Activated CD8-positive, alpha-beta memory T cell treated with anti-CD3 and anti-CD28 coated beads for 48 hours (primary cell): ENCODE data around the gene TOPAZ1.
"Not testable (repeated sequence)": the region's sequence is repeated elsewhere in the genome, so short reads cannot be mapped to it uniquely, and the experiment has no call there.

Experiments used
- DNase-seq, 3 experiments: peaks; one replicate each; pipeline ENCODE4 v3.0.0-alpha.2; 2020; ENCODE audit warnings: low read depth in 2 of 3, low spot score in 2 of 3

Gene TOPAZ1

DNA sequence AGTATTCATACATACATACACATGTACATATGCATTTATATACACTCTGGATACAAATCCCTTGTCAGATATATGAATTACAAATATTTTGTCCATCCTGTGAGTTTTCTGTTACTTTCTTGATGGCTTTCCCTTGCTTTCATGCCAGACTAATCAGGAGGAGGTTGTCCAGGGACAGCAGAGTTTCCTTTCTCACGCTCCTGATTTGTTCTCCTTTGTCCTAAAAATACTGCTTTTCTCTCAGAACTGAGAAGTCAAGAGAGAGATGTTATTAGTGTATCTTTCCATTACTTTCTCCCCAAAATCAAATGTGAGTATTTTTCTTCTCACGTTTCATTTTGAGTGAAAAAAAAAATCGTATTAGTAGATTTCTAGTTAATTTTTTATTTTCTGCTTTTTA, 84.8 kb downstream of the TOPAZ1 start:
- DNase-seq, result no peak

DNA sequence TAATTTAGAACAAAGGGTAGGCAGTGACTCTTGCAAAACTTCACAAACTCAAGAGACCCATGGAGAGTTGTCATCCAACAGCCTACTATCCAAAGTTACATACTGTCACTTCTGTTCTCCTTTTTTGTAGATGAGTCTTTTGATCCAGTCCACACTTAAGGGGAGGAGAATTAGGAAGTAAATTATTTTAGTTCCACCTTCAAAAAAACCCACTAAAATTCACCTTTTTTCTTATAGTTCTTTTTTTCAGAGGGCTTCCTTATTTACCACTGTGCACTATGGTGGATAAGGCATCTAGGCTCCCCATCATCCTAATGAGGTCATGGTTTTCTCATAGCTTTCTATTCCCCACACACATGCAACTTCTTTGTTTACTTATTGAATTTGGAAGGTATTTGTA, 88.3 kb downstream of the TOPAZ1 start:
- DNase-seq, result no peak

DNA sequence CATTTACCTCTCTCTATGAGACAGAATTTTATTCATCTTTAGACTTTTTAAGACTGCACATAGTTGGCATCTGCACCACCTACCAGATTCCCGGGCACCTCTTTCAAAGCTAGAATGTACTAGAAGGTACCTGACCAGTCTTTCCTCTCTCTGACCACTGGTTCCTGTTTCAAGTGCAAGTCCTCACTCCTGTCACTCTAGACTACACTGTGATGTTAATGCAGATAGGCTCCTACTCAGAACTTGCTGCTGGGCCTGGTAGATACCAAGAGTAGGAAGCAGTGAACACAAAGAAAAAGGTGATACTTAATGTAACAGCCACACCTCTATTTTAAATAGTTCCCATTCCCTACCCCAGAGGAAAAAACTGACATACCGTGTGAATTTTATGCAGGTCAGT, 88.8 kb downstream of the TOPAZ1 start:
- no peak for DNase-seq

DNA sequence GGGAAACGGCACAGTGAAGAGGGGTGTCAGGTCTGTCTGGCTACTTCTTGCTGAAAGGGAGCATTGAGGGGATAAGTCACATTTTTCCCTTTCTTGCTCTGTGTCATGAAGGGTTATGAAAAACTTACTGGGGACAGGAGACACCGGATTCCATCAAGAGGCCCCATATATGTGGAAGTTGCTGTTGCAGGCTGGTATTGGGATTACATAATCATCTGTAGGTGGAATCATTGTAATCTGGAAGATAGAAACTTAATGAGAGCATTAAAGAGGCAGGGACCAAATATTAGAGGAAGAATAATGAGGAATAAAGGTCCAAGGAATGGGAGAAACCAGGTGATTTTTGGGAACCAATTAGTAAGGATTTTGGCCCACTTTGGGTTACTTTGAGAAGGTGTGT, 92.6 kb downstream of the TOPAZ1 start:
- no peak for DNase-seq

DNA sequence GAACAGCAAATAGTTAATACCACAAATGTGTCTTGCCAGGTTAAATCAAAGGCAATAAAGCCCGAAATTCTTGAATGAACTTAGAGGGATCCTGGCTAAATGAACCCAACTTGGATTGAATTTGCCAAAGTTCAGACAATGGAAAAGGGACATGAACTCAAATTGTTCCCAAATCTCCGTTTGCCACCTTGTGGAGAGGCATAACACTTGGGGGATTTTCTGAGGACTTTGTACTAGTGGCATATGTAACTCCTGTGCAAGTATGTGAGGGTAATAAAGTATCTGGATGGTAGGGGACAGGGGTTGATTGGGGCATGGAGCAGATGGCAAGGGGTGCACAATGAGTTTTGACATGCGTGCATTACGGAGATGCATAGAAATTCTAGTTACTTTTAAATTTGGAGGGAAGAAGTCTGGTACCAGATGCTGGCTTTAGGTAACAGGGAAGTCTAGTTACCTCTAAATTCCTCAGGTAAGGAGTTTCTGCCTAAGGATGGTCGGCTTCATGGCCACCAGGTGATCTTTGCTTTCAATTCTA, 95.6 kb downstream of the TOPAZ1 start:
- DNase-seq, result no peak

DNA sequence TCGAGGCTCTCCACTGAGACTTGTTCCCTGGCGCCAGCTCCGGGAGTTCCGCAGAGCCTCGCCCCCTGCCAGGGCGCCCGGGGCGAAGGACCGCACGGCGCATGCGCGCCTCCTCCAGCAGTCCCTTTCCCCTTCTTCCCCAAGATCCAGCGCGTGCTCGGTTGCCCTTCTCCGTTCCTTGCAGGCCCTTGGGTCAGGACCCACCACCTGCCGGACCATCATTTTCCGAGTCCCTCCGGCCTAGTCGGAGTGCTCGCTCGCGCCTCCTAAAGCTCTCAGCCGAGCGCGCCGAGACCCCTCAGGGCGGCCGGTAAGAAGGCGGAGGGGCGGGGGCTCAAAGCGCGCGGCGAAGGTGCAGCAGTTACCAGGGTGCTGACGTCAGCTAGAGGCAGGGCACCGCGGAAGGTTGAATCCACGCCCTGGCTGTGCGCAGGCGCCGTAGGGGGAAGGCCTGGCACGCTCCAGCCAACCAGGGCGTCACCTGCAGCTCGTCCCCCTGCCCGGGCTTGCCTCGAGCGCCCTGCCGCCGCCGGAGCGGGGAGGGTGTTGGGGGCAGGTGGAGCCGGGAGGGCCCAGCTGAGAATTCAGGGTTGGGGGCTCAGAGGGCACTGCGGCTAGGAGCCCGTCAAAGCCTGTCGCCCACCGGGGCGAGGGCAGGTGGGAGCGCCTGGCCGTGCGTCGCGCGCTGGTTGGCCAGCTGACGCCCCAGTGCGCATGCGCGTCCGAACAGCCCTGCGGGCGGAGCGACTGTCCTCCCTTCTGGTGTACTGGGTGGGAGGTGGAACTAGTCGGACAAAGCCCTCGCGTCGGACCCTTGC, 96.5 kb downstream of the TOPAZ1 start, which contains the start of gene TCAIM:
TSS of gene TCAIM (plus strand) at position 757 of the 818 bp plus-strand sequence. CDS start 16,017 bp downstream, outside the sequence.
- peak; percentile 86 to 97 (median 92) for DNase-seq

DNA sequence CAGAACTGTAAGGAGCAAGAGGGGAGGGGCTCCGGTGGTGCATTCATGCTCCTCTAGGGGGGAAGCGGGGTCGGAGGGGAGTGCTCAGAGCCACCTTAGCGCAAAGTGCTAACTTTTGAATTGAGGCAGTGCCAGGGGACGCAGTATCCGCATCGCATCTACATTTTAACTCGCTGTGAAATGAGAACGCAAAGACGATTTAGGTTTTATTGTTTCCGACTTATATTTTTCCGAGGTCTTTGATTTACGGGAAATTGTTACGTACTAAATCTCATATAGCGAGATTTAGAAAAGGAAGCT, 97.1 kb downstream of the TOPAZ1 start:
- no peak for DNase-seq

DNA sequence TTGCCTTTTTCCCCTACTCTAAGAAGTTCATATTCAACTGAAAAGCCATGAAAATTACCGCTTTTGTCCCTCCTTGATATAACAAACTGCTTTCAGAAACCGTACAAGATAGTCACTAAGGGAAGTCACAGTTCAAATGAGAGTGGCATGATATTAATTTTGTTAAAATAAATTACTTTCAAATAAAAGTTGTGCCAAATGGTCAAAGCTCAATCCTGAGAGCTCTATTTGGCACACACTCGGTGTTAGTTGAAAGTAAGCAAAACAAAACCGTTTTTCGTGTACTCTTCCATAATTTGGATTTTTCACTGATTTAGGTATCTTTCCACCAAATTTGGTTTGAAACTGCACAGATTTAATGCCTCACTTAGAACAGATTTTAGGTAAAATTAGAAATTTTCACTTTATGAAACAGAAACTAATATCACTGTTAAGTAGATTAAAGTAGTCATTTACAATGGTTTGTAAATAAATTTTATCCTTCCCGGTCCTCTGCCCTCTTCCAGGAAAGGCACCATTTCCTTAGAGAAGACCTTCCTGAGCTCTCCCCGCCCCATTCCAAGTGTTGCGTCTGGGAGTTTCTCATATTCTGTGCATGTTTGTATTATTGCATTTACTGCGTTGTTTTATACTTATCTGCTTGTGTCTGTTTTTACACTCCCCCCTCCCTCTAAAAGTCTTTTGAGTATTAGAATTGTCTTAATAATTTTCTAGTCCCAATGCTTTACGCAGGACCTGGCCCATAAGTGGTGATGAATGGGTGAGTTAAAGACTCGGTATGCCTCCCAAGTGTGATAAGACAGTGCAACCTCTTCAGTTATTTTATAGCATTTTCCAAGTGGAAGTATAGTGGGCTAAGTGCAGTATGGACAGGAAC, 97.7 kb downstream of the TOPAZ1 start:
- DNase-seq, result no peak

DNA sequence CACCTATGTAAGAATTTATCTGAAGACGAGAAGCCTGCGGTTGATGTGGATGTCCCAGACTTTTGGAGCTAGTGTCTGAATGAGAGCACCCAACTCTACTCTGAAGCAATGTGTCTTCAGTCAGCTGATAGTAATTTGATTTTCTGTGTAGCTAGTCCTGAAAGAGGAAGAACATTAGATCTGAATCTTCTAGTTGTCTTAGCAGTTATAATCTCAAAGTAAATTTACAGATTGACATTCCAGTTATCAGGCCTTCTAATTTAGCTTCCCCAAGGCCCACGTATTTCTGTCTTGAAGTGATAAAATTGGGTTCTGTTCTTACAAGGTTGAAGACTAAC, 98.3 kb downstream of the TOPAZ1 start:
- no peak for DNase-seq

DNA sequence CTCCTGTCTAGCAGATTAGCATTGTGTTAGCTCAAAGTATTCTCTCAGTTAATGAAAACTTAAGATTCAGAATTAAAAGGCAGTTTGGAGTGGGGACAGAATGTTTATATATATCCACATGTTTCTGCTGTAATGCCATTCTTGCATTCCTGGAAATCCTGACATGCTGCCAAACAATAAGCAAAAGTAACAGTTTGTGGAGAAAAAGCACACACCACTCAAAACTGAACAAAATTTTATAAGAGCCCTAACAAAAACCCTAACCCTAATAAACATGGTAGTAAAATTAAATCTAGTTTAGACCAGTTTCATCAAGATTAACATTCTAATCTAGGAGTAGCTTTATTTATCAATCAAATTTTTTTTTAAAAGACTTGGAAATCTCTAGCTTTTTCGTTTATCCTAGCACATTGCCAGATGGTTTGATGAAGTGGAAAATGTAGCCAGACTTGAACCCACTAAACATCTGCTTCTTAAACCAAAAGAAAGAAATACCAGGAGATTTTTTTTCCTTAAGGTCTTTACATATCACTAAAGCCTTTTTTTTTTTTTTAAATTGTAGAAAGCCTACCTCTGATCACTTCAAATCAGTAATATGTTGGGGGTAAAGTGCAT, 100.6 kb downstream of the TOPAZ1 start:
- DNase-seq, result no peak

DNA sequence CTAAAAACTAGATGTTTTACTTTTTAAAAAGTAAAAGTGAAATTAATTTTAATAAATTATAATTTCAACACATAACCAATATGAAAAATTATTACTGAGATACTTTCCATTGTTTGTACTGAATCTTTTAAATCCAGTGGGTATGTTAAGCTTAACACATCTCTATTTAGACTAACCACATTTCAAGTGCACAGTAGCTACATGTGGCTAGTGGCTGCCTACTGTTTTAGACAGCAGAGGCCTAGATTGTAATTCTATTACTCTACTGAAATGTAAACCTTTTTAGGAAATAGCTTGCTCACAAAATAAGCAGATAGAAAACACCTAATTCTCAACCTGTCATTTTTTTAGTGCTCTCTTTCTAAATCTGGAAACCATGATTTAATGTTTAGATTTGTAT, 101.7 kb downstream of the TOPAZ1 start:
- DNase-seq, result no peak

DNA sequence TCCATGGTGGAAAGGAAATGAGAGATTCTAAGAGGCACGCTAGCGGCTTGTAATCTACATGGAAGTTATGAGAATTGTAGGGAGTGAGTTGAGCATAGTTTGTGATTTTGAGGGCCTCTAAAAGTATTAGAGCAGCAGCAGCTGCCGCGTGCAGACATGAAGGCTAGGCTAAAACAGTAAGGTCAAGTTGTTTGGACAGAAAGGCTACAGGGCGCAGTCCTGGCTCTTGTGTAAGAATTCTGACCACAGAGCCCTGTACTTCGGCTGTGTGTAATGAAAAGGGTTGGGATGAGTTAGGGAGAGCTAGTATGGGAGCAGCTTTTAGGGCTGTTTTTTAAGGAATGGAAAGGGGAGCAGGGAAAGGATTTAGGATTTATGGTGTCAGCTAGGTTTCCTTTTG, 104.9 kb downstream of the TOPAZ1 start:
- DNase-seq, result not testable (repeated sequence)

DNA sequence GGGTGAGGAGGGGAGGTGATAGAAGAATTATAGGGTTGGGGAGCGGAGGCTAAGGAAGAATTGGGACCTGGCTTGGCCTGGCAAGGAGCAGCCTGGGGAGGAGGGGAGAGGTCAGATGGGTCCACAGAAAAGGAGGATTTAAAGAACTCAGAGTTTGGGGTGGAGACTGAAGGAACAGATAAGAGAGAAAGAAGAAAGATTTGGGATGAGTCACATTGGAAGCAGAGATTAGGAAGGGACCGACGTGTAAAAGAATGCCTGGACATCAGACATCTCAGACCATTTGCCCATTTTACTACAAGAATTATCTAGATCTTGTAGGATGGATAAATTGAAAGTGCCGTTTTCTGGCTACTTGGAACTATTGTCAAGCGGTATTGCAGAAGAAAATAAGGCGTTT, 107.3 kb downstream of the TOPAZ1 start:
- DNase-seq, result no peak

DNA sequence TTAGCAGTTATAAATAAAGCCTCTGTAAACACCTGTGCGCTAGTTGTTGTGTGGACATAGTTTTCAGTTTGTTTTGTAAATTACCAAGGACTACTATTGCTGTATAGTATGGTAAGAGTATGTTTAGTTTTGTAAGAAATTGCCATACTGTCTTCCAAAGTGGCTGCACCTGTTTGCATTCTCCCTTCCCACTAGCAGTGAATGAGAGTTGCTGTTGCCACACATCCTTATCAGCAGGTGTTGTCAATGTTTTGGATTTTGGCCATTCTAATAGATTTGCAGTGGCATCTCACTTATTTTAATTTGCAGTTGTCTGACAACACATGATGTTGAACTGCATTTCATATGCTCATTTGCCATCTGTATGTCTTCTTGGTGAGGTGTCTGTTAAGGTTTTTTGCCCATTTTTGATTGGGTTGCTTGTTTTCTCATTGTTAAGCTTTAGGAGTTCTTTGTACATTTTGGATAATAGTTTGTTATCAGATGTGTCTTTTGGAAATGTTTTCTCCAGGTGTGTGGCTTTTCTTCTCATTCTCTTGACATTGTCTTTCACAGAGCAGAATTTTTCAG, 111.8 kb downstream of the TOPAZ1 start:
- no peak for DNase-seq

DNA sequence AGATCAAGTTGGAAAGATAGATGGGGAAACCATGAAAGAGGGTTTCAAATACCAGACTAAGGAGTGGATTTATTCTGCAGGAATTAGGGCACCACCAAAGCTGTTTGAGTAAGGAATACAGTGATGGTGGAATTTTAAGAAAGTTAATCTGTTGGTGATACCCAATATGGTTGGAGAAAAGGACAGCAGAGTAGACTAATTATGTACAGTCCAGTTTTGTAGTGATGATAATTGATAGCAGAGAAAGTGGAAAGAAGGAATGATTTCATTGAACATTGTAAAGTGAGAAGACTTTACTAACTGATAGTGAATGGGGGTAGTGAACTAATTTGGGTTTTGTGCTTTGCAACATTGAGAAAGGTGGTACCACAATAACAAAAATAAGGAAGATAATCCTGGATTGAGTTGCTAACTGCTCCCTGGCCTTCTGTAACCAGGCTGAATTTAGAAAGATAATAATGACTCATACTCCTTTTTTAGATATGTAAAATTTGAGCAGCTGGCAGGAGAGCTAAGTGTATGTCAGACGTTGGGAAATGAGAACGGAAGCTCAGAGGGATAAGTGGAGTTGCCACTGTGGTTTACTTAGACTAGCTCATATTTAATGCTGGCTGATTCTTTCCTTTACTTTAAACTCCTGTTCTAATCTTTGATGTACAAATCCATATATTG, 113.8 kb downstream of the TOPAZ1 start:
- no peak for DNase-seq

DNA sequence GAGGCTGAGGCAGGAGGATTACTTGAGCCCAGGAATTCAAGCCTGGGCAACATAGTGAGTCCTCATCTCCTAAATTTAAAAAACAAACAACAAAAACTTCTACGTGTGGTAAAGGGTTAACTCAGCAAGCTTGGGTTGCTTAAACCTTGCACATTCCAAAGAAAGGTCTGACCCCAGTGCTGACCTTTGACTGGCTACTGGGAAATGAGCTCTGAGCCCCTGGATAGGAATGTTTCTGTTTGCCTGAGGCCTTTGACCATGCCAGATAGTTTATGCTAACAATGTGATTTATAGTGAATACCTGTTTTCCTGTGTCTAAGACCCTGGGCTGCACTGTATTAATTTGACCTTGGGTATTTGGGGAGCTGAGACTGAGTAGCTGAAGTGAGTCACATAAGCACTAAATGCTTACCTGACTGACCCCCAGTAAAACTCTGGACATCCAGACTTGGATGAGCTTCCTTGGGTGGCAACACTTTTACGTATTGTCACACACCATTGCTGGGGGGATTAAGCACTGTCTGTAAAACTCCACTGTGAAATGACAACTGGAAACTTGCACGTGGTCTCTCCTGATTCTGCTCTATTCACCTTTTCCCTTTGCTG, 117.6 kb downstream of the TOPAZ1 start:
- no peak for DNase-seq

DNA sequence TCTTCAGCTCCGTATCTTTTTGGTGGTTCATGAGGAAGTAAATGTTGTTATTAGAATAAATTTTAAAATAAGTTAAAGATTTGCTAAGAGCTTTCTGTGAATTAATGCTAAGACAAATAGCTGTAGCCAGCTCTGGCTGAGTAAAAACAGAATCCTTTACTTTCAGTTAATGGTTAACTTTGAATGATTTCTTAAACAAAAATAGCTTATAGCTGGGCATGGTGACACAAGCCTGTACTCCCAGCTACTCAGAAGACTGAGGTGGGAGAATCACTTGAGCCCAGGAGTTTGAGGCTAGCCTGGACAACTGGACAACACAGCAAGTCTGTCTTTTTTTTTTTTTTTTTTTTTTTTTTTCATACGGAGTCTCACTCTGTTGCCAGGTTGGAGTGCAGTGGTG, 121.9 kb downstream of the TOPAZ1 start:
- no peak for DNase-seq

DNA sequence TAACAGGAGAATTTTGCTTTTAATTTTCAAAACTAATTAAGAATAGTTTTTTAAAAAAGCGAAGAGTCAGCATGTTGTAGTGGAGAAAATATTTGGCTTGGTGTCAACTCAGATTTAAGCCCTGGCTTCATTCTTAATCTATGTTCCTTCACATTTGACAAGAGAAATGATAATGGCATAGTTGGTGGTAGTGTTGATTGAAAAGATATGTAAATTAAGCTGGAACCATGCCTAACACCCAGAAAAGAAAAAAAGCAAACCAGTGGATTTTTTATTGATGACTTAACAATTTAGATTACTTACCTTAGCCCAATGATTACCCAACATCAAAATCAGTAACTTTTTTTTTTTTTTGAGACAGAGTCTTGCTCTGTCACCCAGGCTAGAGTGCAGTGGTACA, 124.3 kb downstream of the TOPAZ1 start:
- no peak for DNase-seq

DNA sequence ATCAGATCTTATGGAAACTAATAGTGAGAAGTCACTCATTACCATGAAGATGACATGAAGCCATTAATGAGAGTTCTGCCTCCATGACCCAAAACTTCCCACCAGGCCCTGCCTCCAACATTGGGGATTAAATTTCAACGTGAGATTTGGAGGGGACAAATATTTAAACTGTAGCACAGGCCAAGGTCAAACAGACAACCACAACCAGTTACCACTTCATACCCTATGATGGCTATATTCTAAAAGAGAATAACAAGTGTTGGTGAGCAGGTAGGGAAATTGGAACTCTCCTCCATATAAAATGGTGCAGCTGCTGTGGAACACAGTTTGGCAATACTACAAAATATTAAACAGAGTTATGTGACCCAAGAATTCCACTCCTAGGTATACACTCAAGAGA, 133.8 kb downstream of the TOPAZ1 start:
- DNase-seq, result no peak
